Chondrocyte (in vitro differentiated cells): Measurements from ENCODE around the gene C11orf21. TPM values are rescaled to one million over a fixed set of nuclear protein-coding genes. Genes with fewer than 3 reads are reported as not detected.
A peak's percentile ranks its signal among the peaks of the same experiment; 100 is the strongest.

Source experiments
- DNase-seq: peaks from one replicate; pipeline ENCODE4 v3.0.0; 2021; ENCODE audit warnings: mixed read lengths, low spot score
- H3K27ac Mint-ChIP-seq: one replicate; pipeline ENCODE4 v1.8.0; 2021; ENCODE audit warnings: mild to moderate bottlenecking, moderate library complexity, mixed read lengths; ENCODE audit not compliant: unreplicated experiment
- H3K27me3 Mint-ChIP-seq: 2 replicates; pipeline ENCODE4 v1.8.0; 2021; ENCODE audit warnings: low read depth, mixed read lengths
- H3K36me3 Mint-ChIP-seq: 2 replicates; pipeline ENCODE4 v1.8.0; 2021; ENCODE audit warnings: low read depth, mixed read lengths
- H3K4me1 Mint-ChIP-seq: 2 replicates; pipeline ENCODE4 v1.8.0; 2021; ENCODE audit warnings: low read depth, mild to moderate bottlenecking, mixed read lengths
- H3K4me3 Mint-ChIP-seq: one replicate; pipeline ENCODE4 v1.8.0; 2021; ENCODE audit warnings: mild to moderate bottlenecking, moderate library complexity, mixed read lengths; ENCODE audit not compliant: unreplicated experiment
- H3K9me3 Mint-ChIP-seq: 2 replicates; pipeline ENCODE4 v1.8.0; 2021; ENCODE audit warnings: low read depth, mixed read lengths
- total RNA-seq: library from RNA; stranded (reverse); gene quantifications from 3 replicates; pipeline ENCODE4 v1.2.1, GENCODE V29; 2021
- TF ChIP-seq, protein P1 (sequence below): fragments of 200-600 bp; sonication (generic); IDR thresholded peaks from 2 replicates; pipeline ENCODE4 v1.5.0; 2021; ENCODE audit warnings: antibody characterized with exemption, mild to moderate bottlenecking, moderate library complexity

C11orf21 gene
- total RNA-seq, 1 donor from 2014 or later = not detected

DNA sequence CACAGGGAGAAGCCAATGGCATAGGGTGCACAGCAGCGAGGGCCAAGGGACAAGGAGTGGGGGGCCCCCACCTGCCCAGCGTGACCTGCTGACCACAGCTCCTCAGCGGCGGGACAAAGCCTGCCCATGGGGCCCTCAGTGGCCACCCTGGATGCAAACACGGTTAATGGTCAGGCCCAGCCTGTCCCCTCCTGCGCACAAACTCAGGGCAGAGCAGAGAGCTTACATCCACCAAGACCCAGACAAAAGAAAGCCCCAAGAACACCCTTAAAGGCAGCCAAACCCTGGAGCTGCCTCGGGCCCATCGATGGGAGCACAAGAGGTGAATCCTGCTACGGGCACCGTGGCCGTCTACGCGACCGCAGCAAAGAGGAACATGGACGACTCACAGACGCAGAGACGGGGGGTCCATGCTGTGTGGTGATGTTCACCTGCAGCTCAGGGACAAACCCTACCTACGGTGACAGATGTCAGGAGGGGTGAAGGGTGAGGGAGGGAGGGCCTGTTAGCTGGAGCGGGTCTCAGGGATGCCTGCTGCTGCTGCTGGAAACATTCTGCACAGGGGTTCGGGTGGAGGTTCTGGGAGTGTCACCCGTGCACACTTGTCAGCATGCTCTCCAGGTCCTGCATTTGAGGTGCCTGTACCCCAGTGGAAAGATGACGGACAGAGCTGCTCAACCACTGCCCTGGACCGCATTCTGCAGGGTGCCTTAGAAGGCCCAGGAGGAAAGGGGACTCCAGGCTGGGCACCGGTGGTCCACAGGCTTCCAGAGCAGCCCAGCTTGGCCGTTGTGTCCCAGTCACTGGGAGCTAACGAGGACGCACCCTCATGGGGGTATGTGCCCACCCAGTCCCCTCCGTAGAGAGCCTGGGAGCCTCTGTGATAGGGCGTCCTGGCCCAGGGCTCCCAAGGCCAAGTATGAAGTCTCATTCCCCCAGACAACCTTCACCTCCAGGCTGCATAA is 42.9 kb downstream of the C11orf21 start:
- Mint-ChIP-seq H3K27me3 (peaks cover 24% of the 10 kb centered on the region), H3K4me1 (no peaks in the 10 kb centered on the region), H3K36me3 (no peaks in the 10 kb centered on the region), H3K9me3 (peaks cover 9% of the 10 kb centered on the region), H3K4me3 (no peak overlapping the region), H3K27ac (no peak overlapping the region)
- no peak for DNase-seq
- TF ChIP-seq, protein P1, sequence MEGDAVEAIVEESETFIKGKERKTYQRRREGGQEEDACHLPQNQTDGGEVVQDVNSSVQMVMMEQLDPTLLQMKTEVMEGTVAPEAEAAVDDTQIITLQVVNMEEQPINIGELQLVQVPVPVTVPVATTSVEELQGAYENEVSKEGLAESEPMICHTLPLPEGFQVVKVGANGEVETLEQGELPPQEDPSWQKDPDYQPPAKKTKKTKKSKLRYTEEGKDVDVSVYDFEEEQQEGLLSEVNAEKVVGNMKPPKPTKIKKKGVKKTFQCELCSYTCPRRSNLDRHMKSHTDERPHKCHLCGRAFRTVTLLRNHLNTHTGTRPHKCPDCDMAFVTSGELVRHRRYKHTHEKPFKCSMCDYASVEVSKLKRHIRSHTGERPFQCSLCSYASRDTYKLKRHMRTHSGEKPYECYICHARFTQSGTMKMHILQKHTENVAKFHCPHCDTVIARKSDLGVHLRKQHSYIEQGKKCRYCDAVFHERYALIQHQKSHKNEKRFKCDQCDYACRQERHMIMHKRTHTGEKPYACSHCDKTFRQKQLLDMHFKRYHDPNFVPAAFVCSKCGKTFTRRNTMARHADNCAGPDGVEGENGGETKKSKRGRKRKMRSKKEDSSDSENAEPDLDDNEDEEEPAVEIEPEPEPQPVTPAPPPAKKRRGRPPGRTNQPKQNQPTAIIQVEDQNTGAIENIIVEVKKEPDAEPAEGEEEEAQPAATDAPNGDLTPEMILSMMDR = no peak

DNA sequence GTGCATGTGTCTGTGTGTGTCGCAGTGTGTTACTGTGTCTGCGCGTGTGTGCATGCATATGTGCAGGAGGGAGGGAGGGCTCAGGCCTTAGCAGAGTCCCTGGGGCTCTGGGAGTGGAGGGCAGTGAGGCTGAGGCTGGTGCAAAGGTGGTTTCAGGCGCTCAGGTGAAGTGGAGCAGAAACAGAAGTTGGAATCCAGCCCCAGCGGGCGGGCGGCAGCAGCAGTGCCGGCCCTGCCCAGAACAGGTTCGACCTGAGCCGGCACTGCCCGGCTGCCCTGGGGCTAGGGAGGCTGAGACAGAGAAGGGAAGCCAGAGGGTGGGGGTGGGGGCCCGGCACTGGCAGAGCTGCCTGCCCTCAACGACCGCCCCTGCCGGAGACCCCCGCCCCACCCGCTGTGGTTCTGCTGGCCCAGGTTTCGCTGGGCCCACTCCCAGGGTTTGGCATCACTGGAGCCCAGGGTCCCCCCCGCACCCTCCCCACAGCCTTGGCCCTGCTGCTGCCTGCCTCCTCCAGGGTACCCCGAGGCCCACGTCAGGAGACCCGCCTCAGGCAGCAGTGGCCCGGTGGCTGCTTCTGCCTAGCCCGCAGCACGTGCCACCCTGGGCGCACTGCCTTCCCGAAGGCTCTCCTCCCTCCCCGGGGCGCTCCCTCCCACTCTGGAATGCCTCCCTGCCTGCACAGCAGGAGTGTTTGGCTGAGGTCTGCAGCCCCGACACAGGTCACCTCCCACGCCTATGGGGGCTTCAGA is 44.6 kb downstream of the C11orf21 start:
- TF ChIP-seq, protein P1 = no peak
- peaks cover 9% of the 10 kb centered on the region for H3K9me3 Mint-ChIP-seq
- peak; percentile 89 for DNase-seq
- H3K27ac Mint-ChIP-seq = no peak overlapping the region
- H3K4me1 Mint-ChIP-seq = no peaks in the 10 kb centered on the region
- peaks cover 2% of the 10 kb centered on the region for H3K36me3 Mint-ChIP-seq
- no peak overlapping the region for H3K4me3 Mint-ChIP-seq
- H3K27me3 Mint-ChIP-seq = peaks cover 27% of the 10 kb centered on the region

DNA sequence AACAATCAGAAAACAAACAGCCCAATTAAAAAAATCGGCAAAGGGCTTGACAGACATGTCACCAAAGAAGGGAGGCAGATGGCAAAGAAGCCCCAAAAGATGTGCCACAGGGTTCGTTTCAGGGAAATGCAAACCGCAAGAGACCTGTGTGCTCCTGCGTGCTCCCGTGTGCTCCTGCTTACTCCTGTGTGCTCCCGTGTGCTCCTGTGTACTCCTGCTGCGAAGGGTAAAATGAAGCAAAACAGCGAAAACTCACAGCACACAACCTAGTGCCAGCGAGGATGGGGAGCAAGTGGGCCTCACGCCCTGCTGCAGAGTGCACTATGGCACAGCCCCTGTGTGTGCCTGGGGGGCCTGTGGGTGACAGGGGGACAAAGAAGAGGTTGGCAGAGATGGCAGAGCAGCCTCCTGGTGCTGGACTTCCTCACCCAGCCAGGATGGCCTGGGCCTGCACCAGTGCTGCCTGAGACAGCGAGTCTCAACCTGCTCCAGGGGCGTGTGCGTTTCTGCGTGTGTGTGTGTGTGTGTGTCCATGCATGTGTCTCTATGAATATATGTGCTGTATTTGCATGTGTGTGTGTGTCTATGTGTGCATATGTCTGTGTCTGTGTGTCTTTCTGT is 45.3 kb downstream of the C11orf21 start:
- no peak overlapping the region for H3K4me3 Mint-ChIP-seq
- H3K27me3 Mint-ChIP-seq = peaks cover 24% of the 10 kb centered on the region
- TF ChIP-seq, protein P1 = no peak
- H3K9me3 Mint-ChIP-seq = peaks cover 9% of the 10 kb centered on the region
- no peak overlapping the region for H3K27ac Mint-ChIP-seq
- DNase-seq = no peak
- H3K4me1 Mint-ChIP-seq = no peaks in the 10 kb centered on the region
- peaks cover 2% of the 10 kb centered on the region for H3K36me3 Mint-ChIP-seq

DNA sequence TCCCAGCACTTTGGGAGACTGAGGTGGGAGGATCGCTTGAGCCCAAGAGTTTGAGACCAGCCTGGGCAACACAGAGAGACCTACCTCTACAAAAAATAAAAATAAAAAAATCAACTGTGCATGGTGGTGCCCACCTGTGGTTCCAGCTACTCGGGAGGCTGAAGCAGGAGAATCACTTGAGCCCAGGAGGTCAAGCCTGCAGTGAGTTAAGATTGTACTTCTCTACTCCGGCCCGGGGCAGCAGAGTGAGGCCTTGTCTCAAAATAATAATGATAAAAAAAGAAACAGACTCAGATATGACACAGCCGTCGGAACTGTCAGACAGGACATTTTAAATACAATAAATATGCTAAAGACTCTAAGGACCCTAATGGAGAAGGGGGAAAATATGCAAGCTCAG is 49.7 kb downstream of the C11orf21 start:
- Mint-ChIP-seq H3K27ac (no peak overlapping the region), H3K27me3 (peaks cover 25% of the 10 kb centered on the region), H3K4me1 (no peaks in the 10 kb centered on the region), H3K4me3 (no peak overlapping the region), H3K36me3 (peaks cover 2% of the 10 kb centered on the region), H3K9me3 (peaks cover 9% of the 10 kb centered on the region)
- DNase-seq = no peak
- TF ChIP-seq, protein P1 = no peak

DNA sequence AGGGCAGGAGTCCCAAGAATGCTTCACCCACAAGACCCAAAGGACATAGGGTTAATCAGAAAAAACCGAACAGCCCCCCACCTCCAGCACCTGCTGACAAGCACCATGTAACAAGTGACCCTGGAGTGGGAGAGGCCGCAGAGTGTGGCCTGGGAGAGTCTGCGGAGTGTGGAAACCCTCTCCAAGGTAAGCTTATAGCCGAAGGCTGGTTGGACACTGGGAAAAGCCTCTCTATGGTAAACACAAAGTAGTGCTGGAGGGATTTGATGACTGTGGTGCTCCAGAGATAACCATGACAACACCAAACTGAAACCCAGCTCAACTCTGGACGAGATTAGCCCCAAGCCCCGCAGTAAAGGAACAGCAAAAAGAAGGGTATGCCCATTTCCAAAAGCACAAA is 50.6 kb downstream of the C11orf21 start:
- H3K36me3 Mint-ChIP-seq = peaks cover 2% of the 10 kb centered on the region
- no peaks in the 10 kb centered on the region for H3K4me1 Mint-ChIP-seq
- H3K27ac Mint-ChIP-seq = no peak overlapping the region
- peaks cover 9% of the 10 kb centered on the region for H3K9me3 Mint-ChIP-seq
- no peak overlapping the region for H3K4me3 Mint-ChIP-seq
- H3K27me3 Mint-ChIP-seq = peaks cover 21% of the 10 kb centered on the region
- DNase-seq = no peak
- TF ChIP-seq, protein P1 = no peak
